Right hindlimb (tissue), 1 donor: ENCODE data around the gene FASTK.

ENCODE experiments used
- DNase-seq: peaks from one replicate; pipeline ENCODE4 v3.0.0-alpha.2; 2018

Gene FASTK

GRCh38 chr7:151062111-151062398 lies 18.6 kb downstream of the FASTK start:
- no peak for DNase-seq

GRCh38 chr7:151061213-151062110 lies 19.1 kb downstream of the FASTK start:
- DNase-seq = no peak

GRCh38 chr7:151060416-151061212 lies 20.0 kb downstream of the FASTK start:
- DNase-seq = no peak

GRCh38 chr7:151060113-151060415 lies 20.5 kb downstream of the FASTK start:
- DNase-seq = no peak

- DNase-seq = peak; percentile 90
Observed at GRCh38 chr7:151059367-151060112, 21.1 kb downstream of the FASTK start, which contains the start of gene SLC4A2. Gene SLC4A2, plus strand, starts transcription at chr7:151059589. Its CDS starts 2,399 bp downstream, at chr7:151061988.

GRCh38 chr7:151058781-151059366 lies 21.7 kb downstream of the FASTK start:
- DNase-seq = peak; percentile 57

GRCh38 chr7:151057989-151058780 lies 22.4 kb downstream of the FASTK start:
- peak; percentile 99 for DNase-seq

GRCh38 chr7:151057506-151057988 lies 23.1 kb downstream of the FASTK start, which contains the start of gene CDK5:
Gene CDK5, minus strand, starts transcription at chr7:151057897. Its CDS starts 49 bp downstream, at chr7:151057848.
- DNase-seq = no peak

- no peak for DNase-seq
Observed at GRCh38 chr7:151056666-151057505, 23.7 kb downstream of the FASTK start.

- no peak for DNase-seq
Observed at GRCh38 chr7:151056283-151056665, 24.3 kb downstream of the FASTK start.

GRCh38 chr7:151053751-151054150 lies 26.9 kb downstream of the FASTK start:
- no peak for DNase-seq

GRCh38 chr7:151053096-151053495 lies 27.5 kb downstream of the FASTK start:
- DNase-seq = no peak

- peak; percentile 80 for DNase-seq
Observed at GRCh38 chr7:151051108-151051507, 29.5 kb downstream of the FASTK start.

- no peak for DNase-seq
Observed at GRCh38 chr7:151048911-151049463, 31.6 kb downstream of the FASTK start.

GRCh38 chr7:151047976-151048815 lies 32.4 kb downstream of the FASTK start, which contains the start of gene ASIC3:
Gene ASIC3, plus strand, starts transcription at chr7:151048531. Its CDS starts 355 bp downstream, at chr7:151048886.
- no peak for DNase-seq

GRCh38 chr7:151046603-151047573 lies 33.7 kb downstream of the FASTK start:
- DNase-seq = peak; percentile 85

GRCh38 chr7:151045967-151046366 lies 34.6 kb downstream of the FASTK start:
- DNase-seq = no peak

GRCh38 chr7:151045262-151045661 lies 35.3 kb downstream of the FASTK start:
- DNase-seq = no peak
